Spleen (tissue), 11 donors: ENCODE data around the gene BMF. TPM values are rescaled to one million over a fixed set of nuclear protein-coding genes. Genes with fewer than 3 reads are reported as not detected.
"Not testable (repeated sequence)": the region's sequence is repeated elsewhere in the genome, so short reads cannot be mapped to it uniquely, and the experiment has no call there.

ENCODE experiments used
- DNase-seq: peaks from one replicate; pipeline ENCODE4 v3.0.0-alpha.2; 2020
- H3K27ac ChIP-seq, 8 donors: fragments of 200-600 bp; sonication (generic) in 7 of 8; 1 replicate in 4 of 8; 2 replicates in 4 of 8; pipeline versions ENCODE4 v1.5.0 to v1.8.0; 2016 to 2021; ENCODE audit warnings: inconsistent platforms in 4 of 8, mild to moderate bottlenecking in 4 of 8, moderate library complexity in 1 of 8
- H3K27me3 ChIP-seq, 7 donors: fragments of 200-600 bp; sonication (generic) in 6 of 7; replicated peaks in 1 of 7; 1 replicate in 4 of 7; 2 replicates in 3 of 7; pipeline versions ENCODE4 v1.5.0 to v1.8.0; 2016 to 2021; ENCODE audit warnings: inconsistent platforms in 3 of 7, mild to moderate bottlenecking in 1 of 7
- H3K36me3 ChIP-seq, 6 donors: fragments of 200-600 bp; sonication (generic) in 5 of 6; 1 replicate in 4 of 6; 2 replicates in 2 of 6; pipeline versions ENCODE4 v1.5.0 to v1.8.0; 2016 to 2021; ENCODE audit warnings: inconsistent platforms in 2 of 6
- H3K4me1 ChIP-seq, 6 donors: fragments of 200-600 bp; sonication (generic) in 5 of 6; 1 replicate in 3 of 6; 2 replicates in 3 of 6; pipeline versions ENCODE4 v1.5.0 to v1.8.0; 2016 to 2021; ENCODE audit warnings: inconsistent platforms in 3 of 6
- H3K4me3 ChIP-seq, 8 donors: fragments of 200-600 bp; sonication (generic) in 7 of 8; 1 replicate in 4 of 8; 2 replicates in 4 of 8; pipeline versions ENCODE4 v1.5.0 to v1.8.0; 2016 to 2021; ENCODE audit warnings: inconsistent platforms in 4 of 8, mild to moderate bottlenecking in 4 of 8, moderate library complexity in 2 of 8
- H3K9me3 ChIP-seq, 8 donors: fragments of 200-600 bp; sonication (generic) in 7 of 8; 1 replicate in 4 of 8; 2 replicates in 4 of 8; pipeline versions ENCODE4 v1.5.0 to v1.8.0; 2016 to 2021; ENCODE audit warnings: inconsistent platforms in 4 of 8
- POLR2A ChIP-seq, 3 donors: fragments of 450-650 bp; IDR thresholded peaks; one replicate each; pipeline ENCODE4 v1.5.1; 2017; ENCODE audit warnings: antibody characterized with exemption in 3 of 3, mild to moderate bottlenecking in 1 of 3
- POLR2AphosphoS5 ChIP-seq, 3 donors: sonication (generic); formaldehyde crosslinking; IDR thresholded peaks; one replicate each; pipeline ENCODE4 v1.5.1; 2017; ENCODE audit warnings: antibody characterized with exemption in 3 of 3
- WGBS, 5 donors: extraction: QIAGEN DNeasy Blood & Tissue Kit in 3 of 5; methylation state at CpG; one replicate each; pipeline versions ENCODE4 v1.1.5 to v1.1.7; 2013 to 2018; 5-methylcytosine and 5-hydroxymethylcytosine counted together
- intact Hi-C: fragments of 100-400 bp; cut with DNase I; formaldehyde crosslinking; loops from one replicate; pipeline ENCODE4 v1.15.0; 2023; ENCODE audit warnings: low total_unique reads
- polyA plus RNA-seq, 3 donors: library from polyadenylated mRNA; stranded (reverse); fragments of 200-250 nt; gene quantifications; one replicate each; pipeline ENCODE4 v1.2.1, GENCODE V29; 2013
- total RNA-seq, 7 donors: library from RNA; depleted of rRNA in 3 of 7; stranded (reverse); fragments of >200 nt in 3 of 7; fragmentation: NEBNext Ultra II Directional in 4 of 7; extraction: Animal tissue kit (Norgen Biotek cat#: 25700) in 4 of 7; gene quantifications; one replicate each; pipeline versions ENCODE4 v1.1.0 to v1.2.1, GENCODE V29; 2016 to 2021
- TF ChIP-seq, protein P1 (sequence below), 11 experiments: fragments of 200-600 bp in 7 of 11; fragments of 450-650 bp in 4 of 11; sonication (generic) in 4 of 11; IDR thresholded peaks in 8 of 11; conservative IDR thresholded peaks in 3 of 11; 1 replicate in 7 of 11; 2 replicates in 4 of 11; pipeline versions ENCODE4 v1.4.0 to v1.8.0; 2016 to 2021; ENCODE audit warnings: antibody characterized with exemption in 11 of 11, inconsistent platforms in 4 of 11, mild to moderate bottlenecking in 1 of 11
- donor health status: healthy with polysubstance abuse.
- donor health status: DM: no; HTN: no; CAD: no; lungs with moderate emphysema.
- donor health status: DM: no; HTN: no; CAD: no.
- donor health status: Bipolar disorder and iron deficiency.
- donor health status: healthy.
- donor health status: DM: no; HTN: no; CAD: no.
- donor health status: DM: yes; HTN: yes; CAD: no.

Gene BMF
- total and polyA plus RNA-seq, 10 donors = 16.9 to 77.9 (median 33.3) TPM

DNA sequence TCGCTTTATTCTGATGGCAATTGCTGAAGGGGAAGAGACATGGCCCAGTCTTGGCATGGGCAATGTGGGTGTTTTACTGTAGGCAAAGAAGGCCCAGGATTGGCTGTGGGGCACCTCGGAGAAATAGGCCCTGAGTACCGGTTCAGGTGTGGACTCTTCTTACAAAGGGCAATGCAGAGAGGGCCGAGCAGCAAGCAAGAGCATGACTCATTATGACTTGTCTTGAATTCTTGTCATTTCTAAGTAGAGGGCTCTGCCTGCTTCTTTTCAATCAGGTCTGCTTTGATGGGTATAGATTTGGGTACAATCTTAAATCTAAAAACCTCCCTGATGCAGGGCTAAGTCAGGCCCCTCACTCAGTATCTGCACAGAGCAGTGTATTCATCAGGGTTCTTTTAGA lies 37.4 kb upstream of the BMF start:
- no peak overlapping the region for H3K27ac ChIP-seq
- 88 to 96% (median 89%) methylated on average over 4 of the region's 4 CpGs for WGBS, 5 donors
- TF ChIP-seq POLR2AphosphoS5 (IDR thresholded peaks at IDR 0.05) = no peak

GRCh38 chr15:40142428-40142827 lies 33.7 kb upstream of the BMF start:
- intact Hi-C loops = no loop called here
- 90 to 96% (median 93%) methylated on average over 5 of the region's 5 CpGs for whole genome bisulfite sequencing, 5 donors
- no peak overlapping the region for H3K27ac ChIP-seq
- H3K9me3 ChIP-seq = no peaks in the 10 kb centered on the region
- H3K4me3 ChIP-seq = no peak overlapping the region
- H3K27me3 ChIP-seq = no peaks in the 10 kb centered on the region
- no peak for DNase-seq
- H3K36me3 ChIP-seq = no peaks in the 10 kb centered on the region
- TF ChIP-seq, protein P1, sequence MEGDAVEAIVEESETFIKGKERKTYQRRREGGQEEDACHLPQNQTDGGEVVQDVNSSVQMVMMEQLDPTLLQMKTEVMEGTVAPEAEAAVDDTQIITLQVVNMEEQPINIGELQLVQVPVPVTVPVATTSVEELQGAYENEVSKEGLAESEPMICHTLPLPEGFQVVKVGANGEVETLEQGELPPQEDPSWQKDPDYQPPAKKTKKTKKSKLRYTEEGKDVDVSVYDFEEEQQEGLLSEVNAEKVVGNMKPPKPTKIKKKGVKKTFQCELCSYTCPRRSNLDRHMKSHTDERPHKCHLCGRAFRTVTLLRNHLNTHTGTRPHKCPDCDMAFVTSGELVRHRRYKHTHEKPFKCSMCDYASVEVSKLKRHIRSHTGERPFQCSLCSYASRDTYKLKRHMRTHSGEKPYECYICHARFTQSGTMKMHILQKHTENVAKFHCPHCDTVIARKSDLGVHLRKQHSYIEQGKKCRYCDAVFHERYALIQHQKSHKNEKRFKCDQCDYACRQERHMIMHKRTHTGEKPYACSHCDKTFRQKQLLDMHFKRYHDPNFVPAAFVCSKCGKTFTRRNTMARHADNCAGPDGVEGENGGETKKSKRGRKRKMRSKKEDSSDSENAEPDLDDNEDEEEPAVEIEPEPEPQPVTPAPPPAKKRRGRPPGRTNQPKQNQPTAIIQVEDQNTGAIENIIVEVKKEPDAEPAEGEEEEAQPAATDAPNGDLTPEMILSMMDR (IDR thresholded peaks at IDR 0.05 in 8 of 11, conservative IDR thresholded peaks at IDR 0.05 in 3 of 11) = no peak
- TF ChIP-seq POLR2A (IDR thresholded peaks at IDR 0.05) = no peak
- no peaks in the 10 kb centered on the region for H3K4me1 ChIP-seq

More for the DNA sequence above, 37.4 kb upstream of the BMF start:
- H3K4me3 ChIP-seq = no peak overlapping the region
- H3K27me3 ChIP-seq = no peaks in the 10 kb centered on the region
- no peak for DNase-seq
- H3K4me1 ChIP-seq = no peaks in the 10 kb centered on the region
- H3K9me3 ChIP-seq = no peaks in the 10 kb centered on the region
- intact Hi-C loops = no loop called here
- H3K36me3 ChIP-seq = no peaks in the 10 kb centered on the region

DNA sequence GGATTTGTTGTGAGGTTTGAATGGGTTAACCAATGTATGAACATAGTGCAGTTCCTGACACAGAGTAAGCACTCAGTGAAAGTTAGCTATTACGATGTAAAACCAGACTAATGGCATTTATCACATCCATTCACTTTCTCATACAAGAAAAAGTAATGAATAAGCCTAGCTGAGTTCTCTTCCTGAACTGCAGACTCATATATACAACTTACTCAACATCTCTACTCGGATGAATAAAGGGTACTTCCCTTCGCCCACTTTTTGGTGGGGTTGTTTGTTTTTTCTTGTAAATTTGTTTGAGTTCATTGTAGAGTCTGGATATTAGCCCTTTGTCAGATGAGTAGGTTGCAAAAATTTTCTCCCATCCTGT lies 29.5 kb upstream of the BMF start:
- H3K4me1 ChIP-seq, H3K4me3 ChIP-seq, H3K27me3 ChIP-seq, H3K36me3 ChIP-seq, intact Hi-C loops, DNase-seq, H3K27ac ChIP-seq, H3K9me3 ChIP-seq: not testable (repeated sequence)
- 58 to 82% (median 66%) methylated on average over 3 of the region's 3 CpGs for WGBS, 5 donors

DNA sequence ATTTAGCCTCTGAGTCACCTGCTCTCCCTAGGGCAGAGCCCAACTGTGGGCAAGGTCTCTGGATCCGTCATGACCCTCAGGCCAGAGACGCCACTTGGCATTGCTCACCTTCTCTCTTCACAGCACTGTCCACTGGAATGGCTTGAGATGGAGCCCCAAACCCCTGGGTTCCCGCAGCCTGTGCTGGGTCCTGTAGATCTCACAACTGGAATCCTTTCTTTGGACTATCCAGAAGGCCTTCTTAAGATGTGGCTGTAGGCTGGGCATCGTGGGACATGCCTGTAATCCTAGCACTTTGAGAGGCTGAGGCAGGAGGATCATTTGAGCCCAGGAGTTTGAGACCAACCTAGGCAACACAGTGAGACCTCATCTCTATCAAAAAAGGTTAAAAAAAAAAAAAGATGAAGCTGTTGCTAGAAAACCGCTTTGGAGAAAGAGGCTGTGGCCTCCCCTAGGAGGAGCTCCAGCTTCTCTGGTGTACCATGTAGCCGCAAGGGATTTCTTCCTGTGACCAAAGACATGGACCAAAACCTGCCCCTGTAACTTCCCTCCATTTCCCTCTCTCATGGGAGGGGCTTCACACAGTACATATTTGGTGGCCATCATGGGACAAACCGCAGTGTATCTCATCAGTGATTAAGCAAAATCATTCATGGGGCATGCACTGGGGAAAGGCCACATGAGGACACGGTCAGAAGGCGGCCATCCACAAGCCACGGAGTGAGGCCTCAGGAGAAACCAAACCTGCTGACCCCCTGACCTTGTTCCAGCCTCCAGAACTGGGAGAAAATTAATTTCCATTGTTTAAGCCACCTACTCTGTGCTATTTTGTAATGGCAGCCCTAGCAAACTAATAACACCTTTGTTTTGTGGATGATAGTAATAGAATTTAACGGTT lies 28.9 kb upstream of the BMF start:
- Histone ChIP-seq H3K27ac (no peak overlapping the region), H3K27me3 (no peaks in the 10 kb centered on the region), H3K36me3 (no peaks in the 10 kb centered on the region), H3K9me3 (no peaks in the 10 kb centered on the region), H3K4me3 (no peak overlapping the region), H3K4me1 (no peaks in the 10 kb centered on the region)
- TF ChIP-seq POLR2A (IDR thresholded peaks at IDR 0.05) (no peak), POLR2AphosphoS5 (IDR thresholded peaks at IDR 0.05) (no peak)
- TF ChIP-seq, protein P1 (IDR thresholded peaks at IDR 0.05 in 8 of 11, conservative IDR thresholded peaks at IDR 0.05 in 3 of 11) = no peak
- intact Hi-C loops = no loop called here
- WGBS, 5 donors = 85 to 96% (median 88%) methylated on average over 11 of the region's 11 CpGs
- no peak for DNase-seq

GRCh38 chr15:40136470-40137302 lies 28.0 kb upstream of the BMF start:
- intact Hi-C loops = no loop called here
- DNase-seq = no peak

GRCh38 chr15:40135846-40136450 lies 27.3 kb upstream of the BMF start:
- intact Hi-C loops, H3K9me3 ChIP-seq, H3K27me3 ChIP-seq, H3K36me3 ChIP-seq, H3K4me1 ChIP-seq, H3K4me3 ChIP-seq, DNase-seq, H3K27ac ChIP-seq: not testable (repeated sequence)
- 78 to 90% (median 89%) methylated on average over 1 of the region's 1 CpG for WGBS, 5 donors

More at GRCh38 chr15:40136470-40137302, 28.0 kb upstream of the BMF start:
- Histone ChIP-seq H3K36me3 (no peaks in the 10 kb centered on the region), H3K9me3 (no peaks in the 10 kb centered on the region), H3K4me1 (no peaks in the 10 kb centered on the region), H3K4me3 (no peak overlapping the region), H3K27ac (no peak overlapping the region), H3K27me3 (no peaks in the 10 kb centered on the region)
- TF ChIP-seq, protein P1 (IDR thresholded peaks at IDR 0.05 in 8 of 11, conservative IDR thresholded peaks at IDR 0.05 in 3 of 11) = no peak
- TF ChIP-seq POLR2AphosphoS5 (IDR thresholded peaks at IDR 0.05) (no peak), POLR2A (IDR thresholded peaks at IDR 0.05) (no peak)
- WGBS, 5 donors = 83 to 95% (median 87%) methylated on average over 6 of the region's 6 CpGs
